MV-4-11 (cell line): Measurements from ENCODE around the gene TP53I11.

Experiments
- DNase-seq: peaks from one replicate; lab custom pipeline; 2025; lab: John Stamatoyannopoulos, UW

Gene TP53I11

GRCh38 chr11:44939673-44940395 lies 10.8 kb downstream of the TP53I11 start:
- DNase-seq, result peak; percentile 67

- DNase-seq, result no peak
Measured at GRCh38 chr11:44938066-44938691, 12.5 kb downstream of the TP53I11 start.

- no peak for DNase-seq
Measured at GRCh38 chr11:44936951-44937543, 13.6 kb downstream of the TP53I11 start.

GRCh38 chr11:44936525-44936924 lies 14.2 kb downstream of the TP53I11 start:
- DNase-seq, result peak; percentile 62

- DNase-seq, result no peak
Measured at GRCh38 chr11:44934735-44935250, 15.9 kb downstream of the TP53I11 start.

GRCh38 chr11:44934110-44934509 lies 16.6 kb downstream of the TP53I11 start:
- no peak for DNase-seq

- no peak for DNase-seq
Measured at GRCh38 chr11:44931466-44931865, 19.2 kb downstream of the TP53I11 start.

- DNase-seq, result no peak
Measured at GRCh38 chr11:44930588-44931302, 19.9 kb downstream of the TP53I11 start.

- no peak for DNase-seq
Measured at GRCh38 chr11:44928816-44929215, 21.9 kb downstream of the TP53I11 start.

- DNase-seq, result no peak
Measured at GRCh38 chr11:44928144-44928543, 22.5 kb downstream of the TP53I11 start.

GRCh38 chr11:44927174-44927661 lies 23.5 kb downstream of the TP53I11 start:
- DNase-seq, result peak; percentile 16

- no peak for DNase-seq
Measured at GRCh38 chr11:44926036-44926435, 24.6 kb downstream of the TP53I11 start.

- DNase-seq, result no peak
Measured at GRCh38 chr11:44923806-44924205, 26.9 kb downstream of the TP53I11 start.

- no peak for DNase-seq
Measured at GRCh38 chr11:44923115-44923514, 27.6 kb downstream of the TP53I11 start.

- no peak for DNase-seq
Measured at GRCh38 chr11:44920451-44920850, 30.2 kb downstream of the TP53I11 start.

- DNase-seq, result no peak
Measured at GRCh38 chr11:44917741-44918140, 32.9 kb downstream of the TP53I11 start.

- DNase-seq, result peak; percentile 38
Measured at GRCh38 chr11:44916801-44917385, 33.8 kb downstream of the TP53I11 start.

GRCh38 chr11:44916331-44916730 lies 34.4 kb downstream of the TP53I11 start:
- no peak for DNase-seq

- peak; percentile 86 for DNase-seq
Measured at GRCh38 chr11:44915621-44916020, 35.1 kb downstream of the TP53I11 start.

GRCh38 chr11:44915004-44915403 lies 35.7 kb downstream of the TP53I11 start:
- DNase-seq, result no peak

GRCh38 chr11:44914105-44914504 lies 36.6 kb downstream of the TP53I11 start:
- no peak for DNase-seq

- DNase-seq, result no peak
Measured at GRCh38 chr11:44913502-44913901, 37.2 kb downstream of the TP53I11 start.
